SU-DHL-6 (cell line): ENCODE measurements around the gene CITED4.

Experiments used
- EZH2phosphoT487 ChIP-seq: fragments of 200-600 bp; sonication (generic), shearing (Covaris generic); conservative IDR thresholded peaks from 2 replicates; pipeline ENCODE4 v1.6.1; 2018; ENCODE audit warnings: mild to moderate bottlenecking, antibody characterized with exemption, low read length, moderate library complexity, mixed read lengths
- TF ChIP-seq, protein P1 (sequence below): fragments of 200-600 bp; sonication (generic); IDR thresholded peaks from one replicate; pipeline ENCODE4 v1.5.1; 2017; ENCODE audit warnings: antibody characterized with exemption, mild to moderate bottlenecking, low read length, moderate library complexity; ENCODE audit not compliant: insufficient read depth, poor library complexity, severe bottlenecking

- no peak for TF ChIP-seq EZH2phosphoT487
- TF ChIP-seq, protein P1, sequence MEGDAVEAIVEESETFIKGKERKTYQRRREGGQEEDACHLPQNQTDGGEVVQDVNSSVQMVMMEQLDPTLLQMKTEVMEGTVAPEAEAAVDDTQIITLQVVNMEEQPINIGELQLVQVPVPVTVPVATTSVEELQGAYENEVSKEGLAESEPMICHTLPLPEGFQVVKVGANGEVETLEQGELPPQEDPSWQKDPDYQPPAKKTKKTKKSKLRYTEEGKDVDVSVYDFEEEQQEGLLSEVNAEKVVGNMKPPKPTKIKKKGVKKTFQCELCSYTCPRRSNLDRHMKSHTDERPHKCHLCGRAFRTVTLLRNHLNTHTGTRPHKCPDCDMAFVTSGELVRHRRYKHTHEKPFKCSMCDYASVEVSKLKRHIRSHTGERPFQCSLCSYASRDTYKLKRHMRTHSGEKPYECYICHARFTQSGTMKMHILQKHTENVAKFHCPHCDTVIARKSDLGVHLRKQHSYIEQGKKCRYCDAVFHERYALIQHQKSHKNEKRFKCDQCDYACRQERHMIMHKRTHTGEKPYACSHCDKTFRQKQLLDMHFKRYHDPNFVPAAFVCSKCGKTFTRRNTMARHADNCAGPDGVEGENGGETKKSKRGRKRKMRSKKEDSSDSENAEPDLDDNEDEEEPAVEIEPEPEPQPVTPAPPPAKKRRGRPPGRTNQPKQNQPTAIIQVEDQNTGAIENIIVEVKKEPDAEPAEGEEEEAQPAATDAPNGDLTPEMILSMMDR, result no peak
Observed at GRCh38 chr1:40823983-40824382, 38.2 kb downstream of the CITED4 start.
